ENCODE measurements around the gene CAMSAP2. TPM values are rescaled to one million over a fixed set of nuclear protein-coding genes. Genes with fewer than 3 reads are reported as not detected.
"Not testable (repeated sequence)": the region's sequence is repeated elsewhere in the genome, so short reads cannot be mapped to it uniquely, and the experiment has no call there.

The CAMSAP2 gene
- total RNA-seq, 4 donors from 2014 or later, result 9.2 to 27.5 (median 19.7) TPM

DNA sequence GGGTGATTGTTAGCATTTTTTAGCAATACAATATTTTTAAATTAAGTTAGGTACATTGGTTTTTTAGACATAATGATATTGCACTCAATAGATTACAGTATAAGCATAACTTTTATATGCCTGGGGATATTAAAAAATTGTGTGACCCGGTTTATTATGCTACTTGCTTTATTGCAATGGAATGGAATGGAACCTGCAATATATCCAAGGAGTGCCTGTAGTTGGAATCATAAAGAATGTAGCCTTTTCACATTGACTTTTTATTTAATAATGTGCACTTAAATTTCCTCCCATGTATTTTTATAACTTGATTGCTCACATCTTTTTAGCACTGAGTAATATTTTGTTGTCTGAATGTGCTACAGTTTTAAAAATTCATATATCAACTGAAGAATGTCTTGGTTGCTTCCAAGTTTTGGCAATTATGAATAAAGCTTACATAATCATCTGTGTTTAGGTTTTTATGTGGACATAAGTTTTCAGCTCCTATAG lies 49.2 kb downstream of the CAMSAP2 start:
- intact Hi-C loops (cut with DNase I), result no loop called here
- Histone ChIP-seq H3K27ac (no peak overlapping the region), H3K4me1 (no peaks in the 10 kb centered on the region), H3K27me3 (no peaks in the 10 kb centered on the region), H3K4me3 (no peak overlapping the region), H3K9me3 (peaks cover 0 to 4% (median 2%) of the 10 kb centered on the region in 3 donors), H3K36me3 (peaks cover 0 to 28% (median 4%) of the 10 kb centered on the region in 3 donors)
- TF ChIP-seq, protein P1, sequence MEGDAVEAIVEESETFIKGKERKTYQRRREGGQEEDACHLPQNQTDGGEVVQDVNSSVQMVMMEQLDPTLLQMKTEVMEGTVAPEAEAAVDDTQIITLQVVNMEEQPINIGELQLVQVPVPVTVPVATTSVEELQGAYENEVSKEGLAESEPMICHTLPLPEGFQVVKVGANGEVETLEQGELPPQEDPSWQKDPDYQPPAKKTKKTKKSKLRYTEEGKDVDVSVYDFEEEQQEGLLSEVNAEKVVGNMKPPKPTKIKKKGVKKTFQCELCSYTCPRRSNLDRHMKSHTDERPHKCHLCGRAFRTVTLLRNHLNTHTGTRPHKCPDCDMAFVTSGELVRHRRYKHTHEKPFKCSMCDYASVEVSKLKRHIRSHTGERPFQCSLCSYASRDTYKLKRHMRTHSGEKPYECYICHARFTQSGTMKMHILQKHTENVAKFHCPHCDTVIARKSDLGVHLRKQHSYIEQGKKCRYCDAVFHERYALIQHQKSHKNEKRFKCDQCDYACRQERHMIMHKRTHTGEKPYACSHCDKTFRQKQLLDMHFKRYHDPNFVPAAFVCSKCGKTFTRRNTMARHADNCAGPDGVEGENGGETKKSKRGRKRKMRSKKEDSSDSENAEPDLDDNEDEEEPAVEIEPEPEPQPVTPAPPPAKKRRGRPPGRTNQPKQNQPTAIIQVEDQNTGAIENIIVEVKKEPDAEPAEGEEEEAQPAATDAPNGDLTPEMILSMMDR (IDR thresholded peaks at IDR 0.05), result no peak
- WGBS, 2 donors, result 89 to 91% methylated on average over 1 of the region's 1 CpG
- no peak for DNase-seq

DNA sequence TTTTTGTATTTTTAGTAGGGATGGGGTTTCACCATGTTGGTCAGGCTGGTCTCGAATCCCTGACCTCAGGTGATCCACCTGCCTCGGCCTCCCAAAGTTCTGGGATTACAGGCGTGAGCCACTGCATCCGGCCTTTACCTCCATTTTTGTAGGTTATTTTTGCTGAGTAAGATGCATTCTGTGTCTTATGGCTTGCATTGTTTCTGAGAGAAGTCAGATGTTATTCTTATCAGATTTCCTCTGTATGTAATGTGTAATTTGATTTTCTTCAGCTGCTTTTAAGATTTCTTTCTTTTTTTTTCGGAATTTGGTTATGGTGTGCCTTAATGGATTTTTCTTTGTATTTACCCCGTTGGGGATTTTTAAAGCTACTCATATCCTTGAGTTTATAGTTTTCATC lies 52.3 kb downstream of the CAMSAP2 start:
- H3K4me3 ChIP-seq; H3K27me3 ChIP-seq; H3K9me3 ChIP-seq; intact Hi-C loops (cut with DNase I); DNase-seq; H3K27ac ChIP-seq: not testable (repeated sequence)
- peaks cover 0 to 10% (median 0%) of the 10 kb centered on the region in 3 donors for H3K36me3 ChIP-seq
- peaks cover 0 to 16% (median 2%) of the 10 kb centered on the region in 3 donors for H3K4me1 ChIP-seq
- 93% methylated on average over 6 of the region's 6 CpGs for WGBS, 2 donors

DNA sequence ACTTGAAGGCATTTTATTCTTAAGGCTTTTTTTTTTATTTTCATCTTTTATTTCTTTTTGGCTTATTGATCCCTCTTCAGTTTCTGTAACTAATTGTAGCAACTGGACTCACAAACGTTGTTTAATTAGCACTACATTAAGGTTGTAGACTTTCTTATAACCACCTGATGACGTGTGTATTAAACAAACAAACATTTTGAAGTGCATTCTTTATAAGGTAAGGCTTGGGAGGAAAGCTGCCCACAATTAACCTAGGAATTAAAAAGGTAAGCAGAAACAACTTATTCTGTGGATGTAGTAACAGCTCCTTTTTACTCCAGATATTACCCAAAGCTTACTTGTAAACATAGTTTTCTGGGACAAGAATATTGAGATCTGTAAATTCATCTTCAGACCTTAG lies 55.0 kb downstream of the CAMSAP2 start:
- DNase-seq, result no peak
- intact Hi-C loops (cut with DNase I), result no loop called here
- TF ChIP-seq, protein P1 (IDR thresholded peaks at IDR 0.05), result no peak
- no peak for TF ChIP-seq POLR2A (IDR thresholded peaks at IDR 0.05)
- Histone ChIP-seq H3K4me3 (no peak overlapping the region), H3K27ac (no peak overlapping the region), H3K9me3 (no peaks in the 10 kb centered on the region), H3K27me3 (no peaks in the 10 kb centered on the region), H3K4me1 (peaks cover 0 to 16% (median 2%) of the 10 kb centered on the region in 3 donors), H3K36me3 (no peaks in the 10 kb centered on the region)
- WGBS, 2 donors, result 73 to 74% methylated on average over 2 of the region's 2 CpGs

DNA sequence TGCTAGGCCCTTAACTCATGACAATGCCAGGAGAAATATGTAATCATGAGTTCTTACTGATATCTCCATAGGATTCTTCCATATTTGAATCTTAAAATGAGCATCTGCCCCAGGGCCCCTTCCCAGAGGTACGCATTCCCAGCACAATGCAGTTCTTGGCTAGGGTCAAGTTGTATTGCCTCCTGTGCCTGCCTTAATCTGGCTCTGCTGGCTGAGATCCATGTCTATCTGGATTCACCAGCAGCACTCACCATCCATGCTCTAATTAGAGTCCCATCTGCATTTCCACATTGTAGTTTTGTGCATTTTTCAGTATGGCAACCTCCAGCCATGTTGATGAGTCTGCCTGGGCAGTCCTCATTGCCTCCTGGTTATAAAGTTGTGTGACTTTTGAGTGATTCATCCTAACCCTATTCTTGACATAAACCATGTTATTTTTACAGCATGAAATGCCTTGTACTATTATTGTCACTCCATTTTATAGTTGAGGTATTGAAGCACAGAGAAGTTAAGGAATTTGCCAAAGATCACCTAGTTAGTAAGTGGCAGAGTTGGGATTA lies 55.9 kb downstream of the CAMSAP2 start:
- DNase-seq, result no peak
- intact Hi-C loops (cut with DNase I), result no loop called here
- peaks cover 0 to 16% (median 2%) of the 10 kb centered on the region in 3 donors for H3K4me1 ChIP-seq
- TF ChIP-seq, protein P1 (IDR thresholded peaks at IDR 0.05), result no peak
- TF ChIP-seq POLR2A (IDR thresholded peaks at IDR 0.05), result no peak
- H3K36me3 ChIP-seq, result no peaks in the 10 kb centered on the region
- no peak overlapping the region for H3K27ac ChIP-seq
- no peaks in the 10 kb centered on the region for H3K9me3 ChIP-seq
- H3K27me3 ChIP-seq, result no peaks in the 10 kb centered on the region
- 93 to 100% methylated on average over 1 of the region's 1 CpG for WGBS, 2 donors
- no peak overlapping the region for H3K4me3 ChIP-seq

DNA sequence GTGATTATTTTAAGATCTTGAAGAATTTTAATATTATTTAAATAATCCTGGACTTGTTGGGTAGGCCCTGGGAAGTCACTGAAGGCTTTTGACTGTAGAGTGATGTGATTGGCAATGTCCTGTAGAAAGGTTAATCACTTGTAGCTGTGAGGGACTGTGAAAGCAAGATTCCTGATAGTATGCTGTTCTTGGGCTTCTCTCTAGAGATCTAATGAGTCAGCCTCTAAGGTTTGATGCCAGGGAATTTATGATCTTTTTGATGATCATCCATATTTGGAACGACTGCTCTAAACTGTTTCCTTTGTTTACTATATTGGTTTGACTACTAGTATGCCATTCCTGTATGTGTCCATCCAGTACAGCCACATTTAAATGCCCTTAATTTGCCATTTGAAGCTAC lies 56.5 kb downstream of the CAMSAP2 start:
- Histone ChIP-seq H3K4me3 (no peak overlapping the region), H3K27ac (no peak overlapping the region), H3K4me1 (peaks cover 0 to 16% (median 2%) of the 10 kb centered on the region in 3 donors), H3K36me3 (no peaks in the 10 kb centered on the region), H3K9me3 (no peaks in the 10 kb centered on the region), H3K27me3 (no peaks in the 10 kb centered on the region)
- WGBS, 2 donors, result 19 to 20% methylated on average over 1 of the region's 1 CpG
- intact Hi-C loops (cut with DNase I), result no loop called here
- DNase-seq, result no peak
- TF ChIP-seq POLR2A (IDR thresholded peaks at IDR 0.05), result no peak
- TF ChIP-seq, protein P1 (IDR thresholded peaks at IDR 0.05), result no peak

Data from esophagus squamous epithelium (tissue), 5 donors.